OCI-LY7 (cell line): ENCODE data around the gene TMEM106C.

Experiments
- CTCF ChIP-seq: fragments of 200-600 bp; sonication (generic); conservative IDR thresholded peaks from 2 replicates; pipeline ENCODE4 v1.5.1; 2014; ENCODE audit warnings: mild to moderate bottlenecking, antibody characterized with exemption, low read length, moderate library complexity, mixed read lengths
- EZH2phosphoT487 ChIP-seq: fragments of 200-600 bp; sonication (generic); IDR thresholded peaks from 2 replicates; pipeline ENCODE4 v1.6.1; 2018; ENCODE audit warnings: low read depth, borderline replicate concordance, mild to moderate bottlenecking, mixed run types, antibody characterized with exemption, low read length, moderate library complexity, mixed read lengths

- TF ChIP-seq CTCF (no peak), EZH2phosphoT487 (no peak)
Observed at GRCh38 chr12:48008950-48009349, 45.6 kb downstream of the TMEM106C start.
